ENCODE data around the gene BUD13. TPM values are rescaled to one million over a fixed set of nuclear protein-coding genes. Genes with fewer than 3 reads are reported as not detected.

BUD13 gene
- total and polyA plus RNA-seq, 2 of the 13 experiments (the other 11 are each of a cell fraction or from before 2014, with no cell fraction given), result 13.3 to 25.9 TPM

DNA sequence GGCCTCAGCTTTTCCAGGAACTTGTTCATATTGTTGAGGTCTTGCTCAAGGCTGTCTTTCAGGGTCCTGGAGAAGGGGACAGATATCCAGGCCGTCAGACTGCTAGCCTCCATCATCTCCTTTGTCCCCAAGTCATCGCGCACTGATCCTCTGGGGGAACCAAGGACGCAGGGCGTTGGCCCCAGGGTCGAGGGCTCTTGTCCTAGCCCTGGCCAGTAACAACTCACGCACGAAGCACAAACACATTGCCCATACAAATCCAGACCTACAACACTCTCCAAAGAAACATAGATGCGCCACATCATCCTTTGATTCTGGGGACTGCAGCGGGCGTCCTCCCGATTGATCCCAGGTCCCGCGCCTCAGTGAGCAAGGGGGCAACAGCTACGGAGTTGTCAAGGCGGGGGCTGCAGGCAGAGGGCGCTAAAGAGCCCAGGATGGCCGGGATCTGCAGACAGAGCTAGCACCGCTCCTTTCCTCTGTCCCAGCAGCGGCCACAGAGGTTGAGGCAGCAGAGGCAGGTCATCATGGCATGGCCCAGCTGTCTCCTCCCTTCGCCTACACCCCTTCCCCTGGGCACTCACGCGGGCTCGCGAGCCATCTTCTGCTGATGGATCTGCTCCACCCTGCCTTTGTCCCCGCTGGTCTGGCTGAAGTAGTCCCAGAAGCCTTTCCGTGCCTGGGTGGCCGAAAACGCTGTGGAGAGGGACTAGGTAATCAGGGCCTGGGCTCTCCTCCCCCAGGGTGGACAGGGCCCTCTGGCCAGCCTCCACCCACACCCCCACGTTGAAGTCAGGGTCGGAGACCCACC is 18.4 kb upstream of the BUD13 start (continued):
- TF ChIP-seq, protein P1, sequence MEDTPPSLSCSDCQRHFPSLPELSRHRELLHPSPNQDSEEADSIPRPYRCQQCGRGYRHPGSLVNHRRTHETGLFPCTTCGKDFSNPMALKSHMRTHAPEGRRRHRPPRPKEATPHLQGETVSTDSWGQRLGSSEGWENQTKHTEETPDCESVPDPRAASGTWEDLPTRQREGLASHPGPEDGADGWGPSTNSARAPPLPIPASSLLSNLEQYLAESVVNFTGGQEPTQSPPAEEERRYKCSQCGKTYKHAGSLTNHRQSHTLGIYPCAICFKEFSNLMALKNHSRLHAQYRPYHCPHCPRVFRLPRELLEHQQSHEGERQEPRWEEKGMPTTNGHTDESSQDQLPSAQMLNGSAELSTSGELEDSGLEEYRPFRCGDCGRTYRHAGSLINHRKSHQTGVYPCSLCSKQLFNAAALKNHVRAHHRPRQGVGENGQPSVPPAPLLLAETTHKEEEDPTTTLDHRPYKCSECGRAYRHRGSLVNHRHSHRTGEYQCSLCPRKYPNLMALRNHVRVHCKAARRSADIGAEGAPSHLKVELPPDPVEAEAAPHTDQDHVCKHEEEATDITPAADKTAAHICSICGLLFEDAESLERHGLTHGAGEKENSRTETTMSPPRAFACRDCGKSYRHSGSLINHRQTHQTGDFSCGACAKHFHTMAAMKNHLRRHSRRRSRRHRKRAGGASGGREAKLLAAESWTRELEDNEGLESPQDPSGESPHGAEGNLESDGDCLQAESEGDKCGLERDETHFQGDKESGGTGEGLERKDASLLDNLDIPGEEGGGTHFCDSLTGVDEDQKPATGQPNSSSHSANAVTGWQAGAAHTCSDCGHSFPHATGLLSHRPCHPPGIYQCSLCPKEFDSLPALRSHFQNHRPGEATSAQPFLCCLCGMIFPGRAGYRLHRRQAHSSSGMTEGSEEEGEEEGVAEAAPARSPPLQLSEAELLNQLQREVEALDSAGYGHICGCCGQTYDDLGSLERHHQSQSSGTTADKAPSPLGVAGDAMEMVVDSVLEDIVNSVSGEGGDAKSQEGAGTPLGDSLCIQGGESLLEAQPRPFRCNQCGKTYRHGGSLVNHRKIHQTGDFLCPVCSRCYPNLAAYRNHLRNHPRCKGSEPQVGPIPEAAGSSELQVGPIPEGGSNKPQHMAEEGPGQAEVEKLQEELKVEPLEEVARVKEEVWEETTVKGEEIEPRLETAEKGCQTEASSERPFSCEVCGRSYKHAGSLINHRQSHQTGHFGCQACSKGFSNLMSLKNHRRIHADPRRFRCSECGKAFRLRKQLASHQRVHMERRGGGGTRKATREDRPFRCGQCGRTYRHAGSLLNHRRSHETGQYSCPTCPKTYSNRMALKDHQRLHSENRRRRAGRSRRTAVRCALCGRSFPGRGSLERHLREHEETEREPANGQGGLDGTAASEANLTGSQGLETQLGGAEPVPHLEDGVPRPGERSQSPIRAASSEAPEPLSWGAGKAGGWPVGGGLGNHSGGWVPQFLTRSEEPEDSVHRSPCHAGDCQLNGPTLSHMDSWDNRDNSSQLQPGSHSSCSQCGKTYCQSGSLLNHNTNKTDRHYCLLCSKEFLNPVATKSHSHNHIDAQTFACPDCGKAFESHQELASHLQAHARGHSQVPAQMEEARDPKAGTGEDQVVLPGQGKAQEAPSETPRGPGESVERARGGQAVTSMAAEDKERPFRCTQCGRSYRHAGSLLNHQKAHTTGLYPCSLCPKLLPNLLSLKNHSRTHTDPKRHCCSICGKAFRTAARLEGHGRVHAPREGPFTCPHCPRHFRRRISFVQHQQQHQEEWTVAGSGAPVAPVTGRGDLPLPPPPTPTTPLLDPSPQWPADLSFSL (CRISPR knock-in tag; IDR thresholded peaks at IDR 0.05), result no peak
- TF ChIP-seq SAFB2 (CRISPR knock-in tag; IDR thresholded peaks at IDR 0.05; ENCODE audit: borderline replicate concordance, low read depth) (no peak), HNF4A (CRISPR knock-in tag; IDR thresholded peaks at IDR 0.05) (peak; percentile 49; the same call in 1 of the 2 replicates), PAWR (CRISPR knock-in tag; IDR thresholded peaks at IDR 0.05; ENCODE audit: borderline replicate concordance) (no peak), ZNF205 (CRISPR knock-in tag; IDR thresholded peaks at IDR 0.05) (no peak), SIN3B (IDR thresholded peaks at IDR 0.05; ENCODE audit: low read length) (no peak), ZFP37 (CRISPR knock-in tag; IDR thresholded peaks at IDR 0.05; ENCODE audit: borderline replicate concordance) (no peak), ADNP (CRISPR knock-in tag; IDR thresholded peaks at IDR 0.05) (no peak), ATAD3A (CRISPR knock-in tag; IDR thresholded peaks at IDR 0.05) (no peak), ZNF496 (CRISPR knock-in tag; IDR thresholded peaks at IDR 0.05; ENCODE audit: insufficient replicate concordance) (no peak), SIX1 (CRISPR knock-in tag; IDR thresholded peaks at IDR 0.05; ENCODE audit: borderline replicate concordance) (no peak)
- TF ChIP-seq, protein P2, sequence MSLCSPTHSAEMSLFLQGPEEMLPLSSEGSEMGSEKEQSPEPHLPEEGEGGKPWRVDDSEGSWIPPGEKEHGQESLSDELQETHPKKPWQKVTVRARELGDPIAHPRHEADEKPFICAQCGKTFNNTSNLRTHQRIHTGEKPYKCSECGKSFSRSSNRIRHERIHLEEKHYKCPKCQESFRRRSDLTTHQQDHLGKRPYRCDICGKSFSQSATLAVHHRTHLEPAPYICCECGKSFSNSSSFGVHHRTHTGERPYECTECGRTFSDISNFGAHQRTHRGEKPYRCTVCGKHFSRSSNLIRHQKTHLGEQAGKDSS (CRISPR knock-in tag; IDR thresholded peaks at IDR 0.05; ENCODE audit: borderline replicate concordance, low read depth), result peak; percentile 65; the same call in 1 of the 2 replicates
- TF ChIP-seq, protein P3, sequence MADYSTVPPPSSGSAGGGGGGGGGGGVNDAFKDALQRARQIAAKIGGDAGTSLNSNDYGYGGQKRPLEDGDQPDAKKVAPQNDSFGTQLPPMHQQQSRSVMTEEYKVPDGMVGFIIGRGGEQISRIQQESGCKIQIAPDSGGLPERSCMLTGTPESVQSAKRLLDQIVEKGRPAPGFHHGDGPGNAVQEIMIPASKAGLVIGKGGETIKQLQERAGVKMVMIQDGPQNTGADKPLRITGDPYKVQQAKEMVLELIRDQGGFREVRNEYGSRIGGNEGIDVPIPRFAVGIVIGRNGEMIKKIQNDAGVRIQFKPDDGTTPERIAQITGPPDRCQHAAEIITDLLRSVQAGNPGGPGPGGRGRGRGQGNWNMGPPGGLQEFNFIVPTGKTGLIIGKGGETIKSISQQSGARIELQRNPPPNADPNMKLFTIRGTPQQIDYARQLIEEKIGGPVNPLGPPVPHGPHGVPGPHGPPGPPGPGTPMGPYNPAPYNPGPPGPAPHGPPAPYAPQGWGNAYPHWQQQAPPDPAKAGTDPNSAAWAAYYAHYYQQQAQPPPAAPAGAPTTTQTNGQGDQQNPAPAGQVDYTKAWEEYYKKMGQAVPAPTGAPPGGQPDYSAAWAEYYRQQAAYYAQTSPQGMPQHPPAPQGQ (CRISPR knock-in tag; IDR thresholded peaks at IDR 0.05; ENCODE audit: borderline replicate concordance), result peak; percentile 36; the same call in 1 of the 2 replicates
- TF ChIP-seq, protein P4, sequence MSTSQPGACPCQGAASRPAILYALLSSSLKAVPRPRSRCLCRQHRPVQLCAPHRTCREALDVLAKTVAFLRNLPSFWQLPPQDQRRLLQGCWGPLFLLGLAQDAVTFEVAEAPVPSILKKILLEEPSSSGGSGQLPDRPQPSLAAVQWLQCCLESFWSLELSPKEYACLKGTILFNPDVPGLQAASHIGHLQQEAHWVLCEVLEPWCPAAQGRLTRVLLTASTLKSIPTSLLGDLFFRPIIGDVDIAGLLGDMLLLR (CRISPR knock-in tag; IDR thresholded peaks at IDR 0.05), result no peak; the same call in 1 of the 2 replicates
- TF ChIP-seq, protein P5, sequence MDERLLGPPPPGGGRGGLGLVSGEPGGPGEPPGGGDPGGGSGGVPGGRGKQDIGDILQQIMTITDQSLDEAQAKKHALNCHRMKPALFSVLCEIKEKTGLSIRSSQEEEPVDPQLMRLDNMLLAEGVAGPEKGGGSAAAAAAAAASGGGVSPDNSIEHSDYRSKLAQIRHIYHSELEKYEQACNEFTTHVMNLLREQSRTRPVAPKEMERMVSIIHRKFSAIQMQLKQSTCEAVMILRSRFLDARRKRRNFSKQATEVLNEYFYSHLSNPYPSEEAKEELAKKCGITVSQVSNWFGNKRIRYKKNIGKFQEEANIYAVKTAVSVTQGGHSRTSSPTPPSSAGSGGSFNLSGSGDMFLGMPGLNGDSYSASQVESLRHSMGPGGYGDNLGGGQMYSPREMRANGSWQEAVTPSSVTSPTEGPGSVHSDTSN (CRISPR knock-in tag; IDR thresholded peaks at IDR 0.05), result no peak
- TF ChIP-seq, protein P6, sequence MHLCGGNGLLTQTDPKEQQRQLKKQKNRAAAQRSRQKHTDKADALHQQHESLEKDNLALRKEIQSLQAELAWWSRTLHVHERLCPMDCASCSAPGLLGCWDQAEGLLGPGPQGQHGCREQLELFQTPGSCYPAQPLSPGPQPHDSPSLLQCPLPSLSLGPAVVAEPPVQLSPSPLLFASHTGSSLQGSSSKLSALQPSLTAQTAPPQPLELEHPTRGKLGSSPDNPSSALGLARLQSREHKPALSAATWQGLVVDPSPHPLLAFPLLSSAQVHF (CRISPR knock-in tag; IDR thresholded peaks at IDR 0.05), result no peak

Measured in HepG2 (cell line).